WTC11 (cell line): ENCODE data around the gene DNAJC15. TPM values are rescaled to one million over a fixed set of nuclear protein-coding genes. Genes with fewer than 3 reads are reported as not detected.

Source experiments
- ATAC-seq: fragments of 200-7000 bp; cut with Tn5 transposase; 2 replicates; pipeline ENCODE4 v1.10.0; 2021; ENCODE audit warnings: mild to moderate bottlenecking, moderate library complexity
- CTCF ChIA-PET: fragments of 300-600 bp; sonication (Branson Sonifier 250); formaldehyde crosslinking; loops from one replicate; lab custom pipeline; 2021; ENCODE audit warnings: antibody characterized with exemption; lab: Charles Lee
- POLR2A ChIA-PET: fragments of 350-600 bp; sonication (Branson Sonifier 250); formaldehyde crosslinking; loops from one replicate; lab custom pipeline; 2021; ENCODE audit warnings: antibody characterized with exemption; lab: Charles Lee
- DNase-seq: peaks from one replicate; pipeline ENCODE4 v3.0.0; 2021; ENCODE audit warnings: low spot score
- H3K27ac Mint-ChIP-seq: 2 replicates; pipeline ENCODE4 v1.8.0; 2021; ENCODE audit warnings: mixed read lengths
- H3K27me3 Mint-ChIP-seq: 2 replicates; pipeline ENCODE4 v1.8.0; 2021; ENCODE audit warnings: low read depth, mild to moderate bottlenecking, moderate library complexity, mixed read lengths
- H3K36me3 Mint-ChIP-seq: 2 replicates; pipeline ENCODE4 v1.8.0; 2021; ENCODE audit warnings: mixed read lengths
- H3K4me1 Mint-ChIP-seq: 2 replicates; pipeline ENCODE4 v1.8.0; 2022; ENCODE audit warnings: mixed read lengths
- H3K4me3 Mint-ChIP-seq: 2 replicates; pipeline ENCODE4 v1.8.0; 2021; ENCODE audit warnings: mild to moderate bottlenecking, moderate library complexity, mixed read lengths
- H3K9me3 Mint-ChIP-seq: 2 replicates; pipeline ENCODE4 v1.8.0; 2021; ENCODE audit warnings: mixed read lengths
- AFF4 ChIP-seq: sonication (generic); formaldehyde crosslinking; IDR thresholded peaks from 2 replicates; pipeline ENCODE4 v1.8.1; 2023; ENCODE audit warnings: mild to moderate bottlenecking, missing genetic modification reagents, borderline replicate concordance
- CDX4 ChIP-seq: fragments of 250-450 bp; sonication (Bioruptor Pico); IDR thresholded peaks from 2 replicates; pipeline ENCODE4 v1.9.0; 2021; ENCODE audit warnings: moderate library complexity, mild to moderate bottlenecking, inconsistent platforms, borderline replicate concordance
- CREB1 ChIP-seq: sonication (generic); formaldehyde crosslinking; IDR thresholded peaks from 2 replicates; pipeline ENCODE4 v1.8.0; 2023; ENCODE audit warnings: mild to moderate bottlenecking, missing genetic modification reagents
- E2F1 ChIP-seq: sonication (generic); formaldehyde crosslinking; IDR thresholded peaks from 2 replicates; pipeline ENCODE4 v1.8.0; 2022; ENCODE audit warnings: mild to moderate bottlenecking, missing genetic modification reagents
- E2F5 ChIP-seq: sonication (generic); formaldehyde crosslinking; IDR thresholded peaks from 2 replicates; pipeline ENCODE4 v1.8.1; 2022; ENCODE audit warnings: mild to moderate bottlenecking, moderate library complexity, missing genetic modification reagents
- ESRRA ChIP-seq: sonication (generic); formaldehyde crosslinking; IDR thresholded peaks from 2 replicates; pipeline ENCODE4 v1.8.1; 2022; ENCODE audit warnings: mild to moderate bottlenecking, missing genetic modification reagents, borderline replicate concordance
- FOXP4 ChIP-seq: sonication (generic); formaldehyde crosslinking; IDR thresholded peaks from 2 replicates; pipeline ENCODE4 v1.8.0; 2022; ENCODE audit warnings: mild to moderate bottlenecking, missing genetic modification reagents
- GRHL2 ChIP-seq: fragments of 250-450 bp; sonication (Bioruptor Pico); IDR thresholded peaks from 2 replicates; pipeline ENCODE4 v1.8.0; 2022; ENCODE audit warnings: mild to moderate bottlenecking, moderate library complexity; ENCODE audit not compliant: insufficient replicate concordance, severe bottlenecking
- GTF2I ChIP-seq: fragments of 250-450 bp; sonication (Bioruptor Pico); conservative IDR thresholded peaks from 2 replicates; pipeline ENCODE4 v1.4.0; 2021; ENCODE audit warnings: mild to moderate bottlenecking
- MAX ChIP-seq: sonication (generic); formaldehyde crosslinking; IDR thresholded peaks from 2 replicates; pipeline ENCODE4 v1.8.0; 2022; ENCODE audit warnings: mild to moderate bottlenecking, missing genetic modification reagents
- NFATC4 ChIP-seq: fragments of 250-450 bp; sonication (Bioruptor Pico); IDR thresholded peaks from 2 replicates; pipeline ENCODE4 v1.9.0; 2021; ENCODE audit warnings: mild to moderate bottlenecking
- PRRX2 ChIP-seq: fragments of 250-450 bp; sonication (Bioruptor Pico); IDR thresholded peaks from 2 replicates; pipeline ENCODE4 v1.8.0; 2021; ENCODE audit warnings: mild to moderate bottlenecking
- ZSCAN18 ChIP-seq: fragments of 250-450 bp; sonication (Bioruptor Pico); IDR thresholded peaks from 2 replicates; pipeline ENCODE4 v2.1.2; 2022; ENCODE audit warnings: mild to moderate bottlenecking, moderate library complexity
- total RNA-seq: library from RNA; stranded (reverse); gene quantifications from 3 replicates; pipeline ENCODE4 v1.2.3, GENCODE V29; 2021

The DNAJC15 gene
- total RNA-seq, 1 experiment from 2014 or later, result 12.2 TPM

GRCh38 chr13:43154156-43154651, 130.8 kb downstream of the DNAJC15 start:
- Mint-ChIP-seq H3K4me3 (no peak overlapping the region), H3K27ac (no peak overlapping the region), H3K36me3 (no peaks in the 10 kb centered on the region), H3K9me3 (peaks cover 9% of the 10 kb centered on the region), H3K27me3 (peaks cover 5% of the 10 kb centered on the region), H3K4me1 (peaks cover 6% of the 10 kb centered on the region)
- ChIA-PET POLR2A (no interaction called here), CTCF (no interaction called here)
- DNase-seq (no peak), ATAC-seq (no peak)
- TF ChIP-seq MAX (CRISPR knock-in tag) (no peak), AFF4 (no peak), ZSCAN18 (CRISPR knock-in tag) (no peak), GTF2I (no peak), E2F5 (CRISPR knock-in tag) (no peak), E2F1 (CRISPR knock-in tag) (no peak), FOXP4 (CRISPR knock-in tag) (no peak), NFATC4 (no peak)

- peaks cover 7% of the 10 kb centered on the region for H3K4me1 Mint-ChIP-seq
- H3K36me3 Mint-ChIP-seq, result no peaks in the 10 kb centered on the region
- H3K4me3 Mint-ChIP-seq, result no peak overlapping the region
- peaks cover 9% of the 10 kb centered on the region for H3K9me3 Mint-ChIP-seq
- CTCF ChIA-PET, result no interaction called here
- TF ChIP-seq CREB1 (no peak), CDX4 (no peak), GRHL2 (CRISPR knock-in tag) (no peak)
- TF ChIP-seq, all 79 proteins: peak for 0
- peaks cover 5% of the 10 kb centered on the region for H3K27me3 Mint-ChIP-seq
- no peak for ATAC-seq
- no peak overlapping the region for H3K27ac Mint-ChIP-seq
- no peak for DNase-seq
- POLR2A ChIA-PET, result no interaction called here
Measured at GRCh38 chr13:43154839-43155238, 131.5 kb downstream of the DNAJC15 start.

- no peak overlapping the region for H3K27ac Mint-ChIP-seq
- POLR2A ChIA-PET, result no interaction called here
- TF ChIP-seq ESRRA (CRISPR knock-in tag) (no peak), PRRX2 (CRISPR knock-in tag) (no peak)
- TF ChIP-seq, all 79 proteins: peak for 0
- ATAC-seq (no peak), DNase-seq (no peak)
- peaks cover 13% of the 10 kb centered on the region for H3K9me3 Mint-ChIP-seq
- no peak overlapping the region for H3K4me3 Mint-ChIP-seq
- CTCF ChIA-PET, result no interaction called here
- peaks cover 5% of the 10 kb centered on the region for H3K27me3 Mint-ChIP-seq
- H3K4me1 Mint-ChIP-seq, result peaks cover 7% of the 10 kb centered on the region
- H3K36me3 Mint-ChIP-seq, result 0 out of 2 replicates have a peak, but pooled peaks cover 3% of the 10 kb centered on the region
Measured at GRCh38 chr13:43156916-43157315, 133.5 kb downstream of the DNAJC15 start.
